NCI-H446 treated with DMSO at 0.1 percent for 48 hours (cell line): ENCODE measurements around the gene AVPR1A.

Source experiments
- DNase-seq: peaks from one replicate; lab custom pipeline; 2025; lab: John Stamatoyannopoulos, UW

AVPR1A gene

GRCh38 chr12:63093711-63094110, 57.3 kb downstream of the AVPR1A start:
- DNase-seq = no peak

DNA sequence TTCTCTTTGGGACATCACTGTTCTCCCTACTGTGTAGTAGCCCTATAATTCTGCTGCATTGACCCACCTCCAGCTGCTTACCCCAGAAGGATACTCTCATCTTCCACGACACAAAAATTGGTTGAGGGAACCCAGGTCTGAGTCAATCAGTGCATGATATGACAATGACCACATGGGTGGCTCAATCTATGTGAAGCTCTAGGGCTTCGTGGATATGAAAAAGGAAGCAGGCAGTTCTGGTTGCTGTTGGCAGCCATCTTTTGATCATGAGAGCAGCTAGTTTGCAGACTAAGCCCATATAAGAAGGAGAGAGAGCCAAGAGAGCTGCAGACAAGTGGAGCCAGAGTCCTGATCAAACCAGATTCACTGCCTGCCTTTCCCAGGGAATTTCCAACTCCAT, 57.9 kb downstream of the AVPR1A start:
- no peak for DNase-seq
